ENCODE results near the gene CSN3.

GRCh38 chr4:70269674-70270073 lies 27.3 kb downstream of the CSN3 start:
- TF ChIP-seq POLR2AphosphoS5 (IDR thresholded peaks at IDR 0.05) (no peak), CTCF (IDR thresholded peaks at IDR 0.05) (no peak), POLR2A (IDR thresholded peaks at IDR 0.05; ENCODE audit: low read depth) (no peak)

Measured in esophagus muscularis mucosa (tissue), 3 donors.